Measurements from ENCODE around the gene NFIB.
A peak's percentile ranks its signal among the peaks of the same experiment; 100 is the strongest.

NFIB gene

GRCh38 chr9:14258660-14259239 is 55.2 kb downstream of the NFIB start:
- Histone ChIP-seq H3K36me3 (ENCODE audit: control insufficient read depth in 2 of 2, insufficient read depth in 2 of 2, low read length in 2 of 2) (peaks cover 0 to 3% of the 10 kb centered on the region in 2 donors), H3K4me3 (ENCODE audit: low read length in 2 of 2) (no peak overlapping the region), H3K27ac (ENCODE audit: low read length) (no peak overlapping the region), H3K9ac (ENCODE audit: low read length in 2 of 2) (no peak overlapping the region), H3K27me3 (ENCODE audit: control insufficient read depth in 1 of 2, insufficient read depth in 2 of 2, low read length in 2 of 2) (no peaks in the 10 kb centered on the region), H3K4me1 (ENCODE audit: control insufficient read depth, insufficient read depth, low read length) (peaks cover 7% of the 10 kb centered on the region), H3K9me3 (ENCODE audit: control insufficient read depth in 2 of 2, low read length in 2 of 2) (no peaks in the 10 kb centered on the region)

GRCh38 chr9:14258156-14258555 is 55.8 kb downstream of the NFIB start:
- Histone ChIP-seq H3K9me3 (ENCODE audit: control insufficient read depth in 2 of 2, low read length in 2 of 2) (no peaks in the 10 kb centered on the region), H3K27ac (ENCODE audit: low read length) (no peak overlapping the region), H3K4me3 (ENCODE audit: low read length in 2 of 2) (no peak overlapping the region), H3K4me1 (ENCODE audit: control insufficient read depth, insufficient read depth, low read length) (peaks cover 7% of the 10 kb centered on the region), H3K9ac (ENCODE audit: low read length in 2 of 2) (no peak overlapping the region), H3K27me3 (ENCODE audit: control insufficient read depth in 1 of 2, insufficient read depth in 2 of 2, low read length in 2 of 2) (no peaks in the 10 kb centered on the region), H3K36me3 (ENCODE audit: control insufficient read depth in 2 of 2, insufficient read depth in 2 of 2, low read length in 2 of 2) (peaks cover 0 to 3% of the 10 kb centered on the region in 2 donors)

DNA sequence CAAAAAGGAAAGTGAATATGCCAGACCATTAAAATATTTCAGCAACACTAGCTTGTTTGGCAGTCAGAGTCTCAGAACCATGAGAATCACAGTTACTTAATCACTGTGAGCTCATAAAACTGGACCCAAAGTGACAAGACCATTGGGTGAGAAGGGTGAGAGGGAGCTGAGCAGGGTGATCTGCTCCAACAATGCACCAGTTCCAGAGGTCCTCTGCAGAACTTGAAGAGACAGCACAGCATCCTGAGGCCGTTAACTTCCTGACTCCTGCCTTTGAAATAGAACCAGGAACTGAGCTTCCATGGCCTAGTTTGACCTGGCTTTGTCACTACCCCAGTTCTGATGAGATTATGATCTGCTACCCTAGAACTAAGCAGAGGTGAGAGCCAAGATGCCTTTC is 57.4 kb downstream of the NFIB start:
- H3K36me3 ChIP-seq (ENCODE audit: control insufficient read depth in 2 of 2, insufficient read depth in 2 of 2, low read length in 2 of 2): peaks cover 0 to 3% of the 10 kb centered on the region in 2 donors
- H3K27me3 ChIP-seq (ENCODE audit: control insufficient read depth in 1 of 2, insufficient read depth in 2 of 2, low read length in 2 of 2): no peaks in the 10 kb centered on the region
- peak overlapping the region; percentile 18 to 31 for H3K4me3 ChIP-seq (ENCODE audit: low read length in 2 of 2)
- H3K9ac ChIP-seq (ENCODE audit: low read length in 2 of 2): no peak overlapping the region
- peaks cover 12% of the 10 kb centered on the region for H3K4me1 ChIP-seq (ENCODE audit: control insufficient read depth, insufficient read depth, low read length)
- no peaks in the 10 kb centered on the region for H3K9me3 ChIP-seq (ENCODE audit: control insufficient read depth in 2 of 2, low read length in 2 of 2)
- H3K27ac ChIP-seq (ENCODE audit: low read length): peak overlapping the region; percentile 26

GRCh38 chr9:14251154-14252071 is 62.5 kb downstream of the NFIB start:
- Histone ChIP-seq H3K4me3 (ENCODE audit: low read length in 2 of 2) (peak overlapping the region; percentile 26 to 56), H3K36me3 (ENCODE audit: control insufficient read depth in 2 of 2, insufficient read depth in 2 of 2, low read length in 2 of 2) (no peaks in the 10 kb centered on the region), H3K9ac (ENCODE audit: low read length in 2 of 2) (peak overlapping the region in 1 of 2 donors; percentile 2), H3K27me3 (ENCODE audit: control insufficient read depth in 1 of 2, insufficient read depth in 2 of 2, low read length in 2 of 2) (no peaks in the 10 kb centered on the region), H3K9me3 (ENCODE audit: control insufficient read depth in 2 of 2, low read length in 2 of 2) (no peaks in the 10 kb centered on the region), H3K27ac (ENCODE audit: low read length) (peak overlapping the region; percentile 13), H3K4me1 (ENCODE audit: control insufficient read depth, insufficient read depth, low read length) (peaks cover 16% of the 10 kb centered on the region)

- Histone ChIP-seq H3K4me1 (ENCODE audit: control insufficient read depth, insufficient read depth, low read length) (peaks cover 16% of the 10 kb centered on the region), H3K9me3 (ENCODE audit: control insufficient read depth in 2 of 2, low read length in 2 of 2) (no peaks in the 10 kb centered on the region), H3K27ac (ENCODE audit: low read length) (no peak overlapping the region), H3K4me3 (ENCODE audit: low read length in 2 of 2) (peak overlapping the region in 1 of 2 donors; percentile 26), H3K36me3 (ENCODE audit: control insufficient read depth in 2 of 2, insufficient read depth in 2 of 2, low read length in 2 of 2) (no peaks in the 10 kb centered on the region), H3K27me3 (ENCODE audit: control insufficient read depth in 1 of 2, insufficient read depth in 2 of 2, low read length in 2 of 2) (no peaks in the 10 kb centered on the region), H3K9ac (ENCODE audit: low read length in 2 of 2) (no peak overlapping the region)
These were observed 63.2 kb downstream of the NFIB start for GRCh38 chr9:14250794-14251153.

- Histone ChIP-seq H3K4me1 (ENCODE audit: control insufficient read depth, insufficient read depth, low read length) (peaks cover 16% of the 10 kb centered on the region), H3K9me3 (ENCODE audit: control insufficient read depth in 2 of 2, low read length in 2 of 2) (no peaks in the 10 kb centered on the region), H3K9ac (ENCODE audit: low read length in 2 of 2) (no peak overlapping the region), H3K4me3 (ENCODE audit: low read length in 2 of 2) (no peak overlapping the region), H3K27ac (ENCODE audit: low read length) (no peak overlapping the region), H3K36me3 (ENCODE audit: control insufficient read depth in 2 of 2, insufficient read depth in 2 of 2, low read length in 2 of 2) (no peaks in the 10 kb centered on the region), H3K27me3 (ENCODE audit: control insufficient read depth in 1 of 2, insufficient read depth in 2 of 2, low read length in 2 of 2) (no peaks in the 10 kb centered on the region)
These were observed 64.4 kb downstream of the NFIB start for GRCh38 chr9:14249527-14249926.

DNA sequence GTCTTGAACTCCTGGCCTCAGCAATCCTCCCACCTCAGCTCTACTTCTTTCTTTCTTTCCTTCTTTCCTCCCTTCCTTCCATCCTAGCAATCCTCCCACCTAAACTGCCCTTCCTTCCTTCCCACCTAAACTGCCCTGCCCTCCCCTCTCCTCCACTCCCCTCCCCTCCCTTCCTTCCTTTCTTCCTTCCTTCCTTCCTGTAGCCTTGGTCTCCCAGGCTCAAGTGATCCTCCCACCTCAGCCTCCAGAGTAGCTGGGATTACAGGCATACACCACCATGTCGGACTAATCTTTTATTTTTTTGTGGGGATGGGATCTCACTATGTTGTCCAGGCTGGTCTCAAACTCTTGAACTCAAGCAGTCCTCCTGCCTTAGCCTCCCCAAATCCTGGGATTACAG is 65.8 kb downstream of the NFIB start:
- H3K27ac ChIP-seq (ENCODE audit: low read length): no peak overlapping the region
- H3K4me1 ChIP-seq (ENCODE audit: control insufficient read depth, insufficient read depth, low read length): peaks cover 16% of the 10 kb centered on the region
- H3K36me3 ChIP-seq (ENCODE audit: control insufficient read depth in 2 of 2, insufficient read depth in 2 of 2, low read length in 2 of 2): no peaks in the 10 kb centered on the region

GRCh38 chr9:14247577-14247976 is 66.4 kb downstream of the NFIB start:
- Histone ChIP-seq H3K9me3 (ENCODE audit: control insufficient read depth in 2 of 2, low read length in 2 of 2) (no peaks in the 10 kb centered on the region), H3K36me3 (ENCODE audit: control insufficient read depth in 2 of 2, insufficient read depth in 2 of 2, low read length in 2 of 2) (no peaks in the 10 kb centered on the region), H3K27me3 (ENCODE audit: control insufficient read depth in 1 of 2, insufficient read depth in 2 of 2, low read length in 2 of 2) (no peaks in the 10 kb centered on the region), H3K4me1 (ENCODE audit: control insufficient read depth, insufficient read depth, low read length) (peaks cover 16% of the 10 kb centered on the region), H3K9ac (ENCODE audit: low read length in 2 of 2) (no peak overlapping the region), H3K4me3 (ENCODE audit: low read length in 2 of 2) (no peak overlapping the region), H3K27ac (ENCODE audit: low read length) (no peak overlapping the region)

More for the DNA sequence above, 65.8 kb downstream of the NFIB start:
- H3K9me3 ChIP-seq (ENCODE audit: control insufficient read depth in 2 of 2, low read length in 2 of 2): no peaks in the 10 kb centered on the region
- no peaks in the 10 kb centered on the region for H3K27me3 ChIP-seq (ENCODE audit: control insufficient read depth in 1 of 2, insufficient read depth in 2 of 2, low read length in 2 of 2)
- no peak overlapping the region for H3K4me3 ChIP-seq (ENCODE audit: low read length in 2 of 2)
- H3K9ac ChIP-seq (ENCODE audit: low read length in 2 of 2): no peak overlapping the region

- Histone ChIP-seq H3K27me3 (ENCODE audit: control insufficient read depth in 1 of 2, insufficient read depth in 2 of 2, low read length in 2 of 2) (no peaks in the 10 kb centered on the region), H3K9ac (ENCODE audit: low read length in 2 of 2) (no peak overlapping the region), H3K36me3 (ENCODE audit: control insufficient read depth in 2 of 2, insufficient read depth in 2 of 2, low read length in 2 of 2) (no peaks in the 10 kb centered on the region), H3K4me1 (ENCODE audit: control insufficient read depth, insufficient read depth, low read length) (peaks cover 15% of the 10 kb centered on the region), H3K27ac (ENCODE audit: low read length) (no peak overlapping the region), H3K9me3 (ENCODE audit: control insufficient read depth in 2 of 2, low read length in 2 of 2) (no peaks in the 10 kb centered on the region), H3K4me3 (ENCODE audit: low read length in 2 of 2) (no peak overlapping the region)
These were observed 67.0 kb downstream of the NFIB start for GRCh38 chr9:14246951-14247350.

DNA sequence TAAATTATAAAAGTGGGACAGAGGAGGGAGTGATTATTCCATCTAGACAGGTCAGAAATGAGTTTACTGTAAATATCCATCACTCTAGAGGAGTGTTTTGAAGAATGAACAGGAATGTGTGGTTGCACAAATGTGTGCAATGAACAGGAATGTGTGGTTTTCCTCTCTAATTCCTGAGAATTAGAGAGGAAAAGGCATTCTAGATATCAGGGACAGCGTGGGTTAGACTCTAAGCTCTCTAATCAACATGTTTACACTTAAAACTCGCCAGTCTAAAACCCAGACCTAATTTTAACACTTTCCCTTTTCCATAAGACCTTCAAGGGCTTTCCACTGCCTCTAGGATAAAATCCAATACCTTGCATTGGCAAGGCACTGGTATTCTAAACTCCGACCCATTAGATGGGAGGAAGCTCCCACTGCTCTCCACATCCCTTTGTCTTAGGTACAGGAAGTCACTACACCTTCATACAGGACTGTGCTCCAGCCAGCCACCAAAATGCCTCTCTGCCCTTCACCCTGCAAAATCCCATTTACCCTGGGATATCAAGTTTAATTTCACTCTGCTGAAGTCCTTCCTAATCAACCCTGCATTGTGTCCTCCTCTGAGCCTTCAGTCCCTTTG is 67.9 kb downstream of the NFIB start:
- Histone ChIP-seq H3K36me3 (ENCODE audit: control insufficient read depth in 2 of 2, insufficient read depth in 2 of 2, low read length in 2 of 2) (no peaks in the 10 kb centered on the region), H3K27ac (ENCODE audit: low read length) (no peak overlapping the region), H3K4me3 (ENCODE audit: low read length in 2 of 2) (no peak overlapping the region), H3K27me3 (ENCODE audit: control insufficient read depth in 1 of 2, insufficient read depth in 2 of 2, low read length in 2 of 2) (no peaks in the 10 kb centered on the region), H3K9me3 (ENCODE audit: control insufficient read depth in 2 of 2, low read length in 2 of 2) (no peaks in the 10 kb centered on the region), H3K4me1 (ENCODE audit: control insufficient read depth, insufficient read depth, low read length) (peaks cover 5% of the 10 kb centered on the region), H3K9ac (ENCODE audit: low read length in 2 of 2) (no peak overlapping the region)
